K562 treated with DMSO at 1 percent for 12 hours (cell line): Measurements from ENCODE around the gene HAUS6. TPM values are rescaled to one million over a fixed set of nuclear protein-coding genes. Genes with fewer than 3 reads are reported as not detected.

Experiments used
- total RNA-seq: library from RNA; unstranded; fragments of 300-600 nt; gene quantifications from 2 replicates; pipeline ENCODE4 v1.2.3, GENCODE V29; 2022; ENCODE audit not compliant: insufficient read depth

Gene HAUS6
- 4.0 and 11.6 TPM in 2 replicates for total RNA-seq

GRCh38 chr9:19102631-19103345 is at the start of gene HAUS6:
HAUS6 (minus strand) TSS chr9:19102904; CDS start chr9:19102651, 253 bp downstream.

GRCh38 chr9:19048966-19049916 is 53.5 kb downstream of the HAUS6 start, which contains the start of gene RRAGA:
RRAGA (plus strand) TSS chr9:19049427; CDS start chr9:19049660, 233 bp downstream.

GRCh38 chr9:19033015-19033414 is 69.7 kb downstream of the HAUS6 start, which contains the start of gene SAXO1:
SAXO1 (minus strand) TSS chr9:19033209; CDS start chr9:19032908, 301 bp downstream.

Other genes starting within 250 kb of the HAUS6 start
- not detected in 2 replicates for gene SAXO1, start 69.7 kb downstream of the HAUS6 start, total RNA-seq
- gene RRAGA, start 53.5 kb downstream of the HAUS6 start, total RNA-seq, result 56.4 and 63.8 TPM in 2 replicates
- 31.3 and 47.0 TPM in 2 replicates for gene PLIN2, start 24.6 kb upstream of the HAUS6 start, total RNA-seq
- 3.4 and 14.5 TPM in 2 replicates for gene DENND4C, start 127.8 kb upstream of the HAUS6 start, total RNA-seq